Liver (tissue), 9 donors: ENCODE data around the gene CPS1. TPM values are rescaled to one million over a fixed set of nuclear protein-coding genes. Genes with fewer than 3 reads are reported as not detected.

Source experiments
- DNase-seq: peaks from one replicate; pipeline ENCODE4 v3.0.0-alpha.2; 2017; ENCODE audit warnings: low spot score
- H3K27ac ChIP-seq, 2 donors: one replicate each; pipeline ENCODE4 v1.7.0; 2013; ENCODE audit warnings: inconsistent platforms in 2 of 2, low read length in 2 of 2, control low read depth in 1 of 2, low read depth in 1 of 2, mild to moderate bottlenecking in 1 of 2
- H3K27me3 ChIP-seq, 4 donors: one replicate each; pipeline versions ENCODE4 v1.6.1 to v1.7.0; 2013; ENCODE audit warnings: low read length in 3 of 4, inconsistent platforms in 1 of 4, mild to moderate bottlenecking in 1 of 4, moderate library complexity in 1 of 4; ENCODE audit not compliant: control insufficient read depth in 4 of 4, insufficient read depth in 4 of 4
- H3K36me3 ChIP-seq, 4 donors: one replicate each; pipeline versions ENCODE4 v1.6.1 to v1.7.0; 2013; ENCODE audit warnings: low read length in 3 of 4, mild to moderate bottlenecking in 3 of 4, low read depth in 1 of 4, moderate library complexity in 1 of 4; ENCODE audit not compliant: control insufficient read depth in 4 of 4, insufficient read depth in 3 of 4
- H3K4me1 ChIP-seq, 4 donors: one replicate each; pipeline versions ENCODE4 v1.6.1 to v1.7.0; 2013; ENCODE audit warnings: low read length in 3 of 4, mild to moderate bottlenecking in 3 of 4, moderate library complexity in 1 of 4; ENCODE audit not compliant: control insufficient read depth in 4 of 4, insufficient read depth in 4 of 4
- H3K4me3 ChIP-seq, 3 donors: one replicate each; pipeline versions ENCODE4 v1.6.1 to v1.7.0; 2013; ENCODE audit warnings: low read length in 3 of 3, control low read depth in 1 of 3, low read depth in 1 of 3, mild to moderate bottlenecking in 1 of 3
- H3K9ac ChIP-seq, 2 donors: one replicate each; pipeline ENCODE4 v1.7.0; 2013; ENCODE audit warnings: low read length in 2 of 2, mild to moderate bottlenecking in 2 of 2, moderate library complexity in 2 of 2, control low read depth in 1 of 2, low read depth in 1 of 2
- H3K9me3 ChIP-seq, 4 donors: one replicate each; pipeline versions ENCODE4 v1.6.1 to v1.7.0; 2013; ENCODE audit warnings: low read length in 3 of 4; ENCODE audit not compliant: control insufficient read depth in 4 of 4
- CTCF ChIP-seq: fragments of 150-350 bp; IDR thresholded peaks from 2 replicates; pipeline ENCODE4 v1.5.1; 2017; ENCODE audit warnings: improper control_type of control experiment, low read depth, low read length; ENCODE audit not compliant: missing input control
- EGR1 ChIP-seq, 2 donors: IDR thresholded peaks; 2 replicates each; pipeline ENCODE4 v1.6.1; 2016 to 2018; ENCODE audit warnings: antibody characterized with exemption in 2 of 2, low read depth in 2 of 2
- HNF4A ChIP-seq, 2 donors: conservative IDR thresholded peaks; 2 replicates each; pipeline ENCODE4 v1.6.1; 2016; ENCODE audit warnings: antibody characterized with exemption in 2 of 2, mild to moderate bottlenecking in 2 of 2
- HNF4G ChIP-seq: IDR thresholded peaks from 2 replicates; pipeline ENCODE4 v1.6.1; 2016; ENCODE audit warnings: antibody characterized with exemption
- JUND ChIP-seq, 2 donors: IDR thresholded peaks; 2 replicates each; pipeline ENCODE4 v1.6.1; 2016; ENCODE audit warnings: antibody characterized with exemption in 2 of 2
- MAX ChIP-seq: IDR thresholded peaks from 2 replicates; pipeline ENCODE4 v1.6.1; 2016; ENCODE audit warnings: antibody characterized with exemption
- NR2F2 ChIP-seq: IDR thresholded peaks from 2 replicates; pipeline ENCODE4 v1.6.1; 2016; ENCODE audit warnings: antibody characterized with exemption
- YY1 ChIP-seq: IDR thresholded peaks from 2 replicates; pipeline ENCODE4 v1.6.1; 2016; ENCODE audit warnings: antibody characterized with exemption, mild to moderate bottlenecking
- ZBTB33 ChIP-seq: IDR thresholded peaks from 2 replicates; pipeline ENCODE4 v1.6.1; 2016; ENCODE audit warnings: antibody characterized with exemption
- polyA plus RNA-seq, 2 donors: library from polyadenylated mRNA; stranded (reverse) in 1 of 2; unstranded in 1 of 2; fragments of 200-250 nt in 1 of 2; fragments of >200 nt in 1 of 2; fragmentation: Nextera tagmentation in 1 of 2; extraction: Ambion mirVana in 1 of 2; gene quantifications; one replicate each; pipeline versions ENCODE4 v1.2.1 to v1.2.3, GENCODE V29; 2013 to 2015
- total RNA-seq, 2 donors: library from RNA; depleted of rRNA; stranded (reverse); fragments of >200 nt; gene quantifications; one replicate each; pipeline ENCODE4 v1.2.3, GENCODE V29; 2014
- donor health status: healthy.
- donor health status: healthy.
- donor health status: healthy.
- donor health status: healthy.
- donor health status: healthy.

CPS1 gene
- total and polyA plus RNA-seq, 4 donors, result 469 to 930 (median 575) TPM

- peaks cover 0 to 4% (median 0%) of the 10 kb centered on the region in 4 donors for H3K4me1 ChIP-seq
- no peak for DNase-seq
- no peak overlapping the region for H3K9ac ChIP-seq
- H3K36me3 ChIP-seq, result no peaks in the 10 kb centered on the region
- H3K27ac ChIP-seq, result no peak overlapping the region
- no peak overlapping the region for H3K4me3 ChIP-seq
- H3K27me3 ChIP-seq, result no peaks in the 10 kb centered on the region
- H3K9me3 ChIP-seq, result no peaks in the 10 kb centered on the region
- TF ChIP-seq NR2F2 (no peak), HNF4A (conservative IDR thresholded peaks at IDR 0.05) (no peak), CTCF (no peak), MAX (no peak), ZBTB33 (no peak), EGR1 (IDR thresholded peaks at IDR 0.05; ENCODE audit: low read depth in 2 of 2) (no peak), HNF4G (no peak), YY1 (no peak), JUND (IDR thresholded peaks at IDR 0.05) (no peak)
Measured at GRCh38 chr2:210727549-210727948, 171.2 kb downstream of the CPS1 start.

Other genes starting within 250 kb of the CPS1 start
- not detected for gene MYL1, start 241.4 kb upstream of the CPS1 start, total RNA-seq
- gene MYL1, start 241.4 kb upstream of the CPS1 start, polyA plus RNA-seq, result not detected
- 10 to 100 TPM; 15.1 to 21.0 TPM for gene LANCL1, start 79.8 kb upstream of the CPS1 start, total RNA-seq
- 1 to 10 TPM; 7.2 to 9.1 TPM for gene LANCL1, start 79.8 kb upstream of the CPS1 start, polyA plus RNA-seq